OCI-LY1 (cell line): ENCODE data around the gene FAXDC2.

Experiments used
- H2AFZ ChIP-seq: fragments of 200-600 bp; sonication (generic), shearing (Covaris generic); 2 replicates; pipeline ENCODE4 v1.6.0; 2014; ENCODE audit warnings: antibody characterized with exemption, mild to moderate bottlenecking, low read length
- H3F3A ChIP-seq: fragments of 200-600 bp; sonication (generic), shearing (Covaris generic); 2 replicates; pipeline ENCODE4 v1.6.0; 2014; ENCODE audit warnings: mild to moderate bottlenecking, antibody characterized with exemption, low read length, moderate library complexity; ENCODE audit not compliant: insufficient read depth
- H3K27ac ChIP-seq: fragments of 200-600 bp; sonication (generic); 2 replicates; pipeline ENCODE4 v1.5.1; 2014; ENCODE audit warnings: low read length, mixed run types, mild to moderate bottlenecking, low read depth; ENCODE audit not compliant: poor library complexity, severe bottlenecking
- H3K27me3 ChIP-seq: fragments of 200-600 bp; sonication (generic); 2 replicates; pipeline ENCODE4 v1.6.0; 2014; ENCODE audit warnings: antibody characterized with exemption, mild to moderate bottlenecking, low read length, moderate library complexity; ENCODE audit not compliant: insufficient read depth
- H3K36me3 ChIP-seq: fragments of 200-600 bp; sonication (generic); 2 replicates; pipeline ENCODE4 v1.6.1; 2014; ENCODE audit warnings: mild to moderate bottlenecking, antibody characterized with exemption, low read length, moderate library complexity, mixed read lengths; ENCODE audit not compliant: insufficient read depth
- H3K4me1 ChIP-seq: fragments of 200-600 bp; sonication (generic); 2 replicates; pipeline ENCODE4 v1.5.1; 2014; ENCODE audit warnings: mild to moderate bottlenecking, low read length, moderate library complexity; ENCODE audit not compliant: insufficient read depth, severe bottlenecking
- H3K4me2 ChIP-seq: fragments of 200-600 bp; sonication (generic), shearing (Covaris generic); 2 replicates; pipeline ENCODE4 v1.6.1; 2014; ENCODE audit warnings: low read length
- H3K4me3 ChIP-seq: fragments of 200-600 bp; sonication (generic); 2 replicates; pipeline ENCODE4 v1.5.1; 2014; ENCODE audit warnings: low read length, low read depth, mild to moderate bottlenecking, mixed read lengths; ENCODE audit not compliant: poor library complexity, severe bottlenecking
- H3K79me2 ChIP-seq: fragments of 200-600 bp; shearing (Covaris generic); 2 replicates; pipeline ENCODE4 v1.6.1; 2016; ENCODE audit warnings: mixed run types, low read length, mixed read lengths; ENCODE audit not compliant: insufficient read depth
- H3K9ac ChIP-seq: fragments of 200-600 bp; sonication (generic), shearing (Covaris generic); 2 replicates; pipeline ENCODE4 v1.6.1; 2014; ENCODE audit warnings: mild to moderate bottlenecking, low read length, mixed read lengths
- H3K9me2 ChIP-seq: fragments of 200-600 bp; sonication (generic), shearing (Covaris generic); 2 replicates; pipeline ENCODE4 v1.6.1; 2014; ENCODE audit warnings: low read depth, mild to moderate bottlenecking, low read length, mixed read lengths
- H3K9me3 ChIP-seq: fragments of 200-600 bp; shearing (Covaris generic); 2 replicates; pipeline ENCODE4 v1.6.1; 2014; ENCODE audit warnings: low read length, mixed read lengths
- H4K20me1 ChIP-seq: fragments of 200-600 bp; sonication (generic), shearing (Covaris generic); 2 replicates; pipeline ENCODE4 v1.6.0; 2016; ENCODE audit warnings: mild to moderate bottlenecking, low read length; ENCODE audit not compliant: insufficient read depth
- EZH2 ChIP-seq: fragments of 200-600 bp; sonication (generic), shearing (Covaris generic); IDR thresholded peaks from 2 replicates; pipeline ENCODE4 v1.8.0; 2017; ENCODE audit warnings: borderline replicate concordance, mixed run types, mild to moderate bottlenecking, antibody characterized with exemption, low read length, moderate library complexity, mixed read lengths
- TF ChIP-seq, protein P1 (sequence below): fragments of 200-600 bp; sonication (generic), shearing (Covaris generic); IDR thresholded peaks from 2 replicates; pipeline ENCODE4 v1.5.1; 2017; ENCODE audit warnings: mild to moderate bottlenecking, antibody characterized with exemption, low read length, moderate library complexity, mixed read lengths

The FAXDC2 gene

GRCh38 chr5:154779105-154779504 is 71.3 kb downstream of the FAXDC2 start:
- Histone ChIP-seq H3K9ac (no peak overlapping the region), H3K4me1 (peaks cover 41% of the 10 kb centered on the region), H3K27ac (no peak overlapping the region), H3K9me2 (no peaks in the 10 kb centered on the region), H3K36me3 (peaks cover 28% of the 10 kb centered on the region; the same call in 1 of the 2 replicates), H3K4me2 (no peak overlapping the region), H3K27me3 (no peaks in the 10 kb centered on the region), H3K4me3 (no peak overlapping the region), H4K20me1 (no peaks in the 10 kb centered on the region; the same call in 1 of the 2 replicates), H3K9me3 (no peaks in the 10 kb centered on the region), H3F3A (no peaks in the 10 kb centered on the region), H2AFZ (no peak overlapping the region), H3K79me2 (peaks cover 100% of the 10 kb centered on the region)
- TF ChIP-seq, protein P1, sequence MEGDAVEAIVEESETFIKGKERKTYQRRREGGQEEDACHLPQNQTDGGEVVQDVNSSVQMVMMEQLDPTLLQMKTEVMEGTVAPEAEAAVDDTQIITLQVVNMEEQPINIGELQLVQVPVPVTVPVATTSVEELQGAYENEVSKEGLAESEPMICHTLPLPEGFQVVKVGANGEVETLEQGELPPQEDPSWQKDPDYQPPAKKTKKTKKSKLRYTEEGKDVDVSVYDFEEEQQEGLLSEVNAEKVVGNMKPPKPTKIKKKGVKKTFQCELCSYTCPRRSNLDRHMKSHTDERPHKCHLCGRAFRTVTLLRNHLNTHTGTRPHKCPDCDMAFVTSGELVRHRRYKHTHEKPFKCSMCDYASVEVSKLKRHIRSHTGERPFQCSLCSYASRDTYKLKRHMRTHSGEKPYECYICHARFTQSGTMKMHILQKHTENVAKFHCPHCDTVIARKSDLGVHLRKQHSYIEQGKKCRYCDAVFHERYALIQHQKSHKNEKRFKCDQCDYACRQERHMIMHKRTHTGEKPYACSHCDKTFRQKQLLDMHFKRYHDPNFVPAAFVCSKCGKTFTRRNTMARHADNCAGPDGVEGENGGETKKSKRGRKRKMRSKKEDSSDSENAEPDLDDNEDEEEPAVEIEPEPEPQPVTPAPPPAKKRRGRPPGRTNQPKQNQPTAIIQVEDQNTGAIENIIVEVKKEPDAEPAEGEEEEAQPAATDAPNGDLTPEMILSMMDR, result no peak
- no peak for TF ChIP-seq EZH2

DNA sequence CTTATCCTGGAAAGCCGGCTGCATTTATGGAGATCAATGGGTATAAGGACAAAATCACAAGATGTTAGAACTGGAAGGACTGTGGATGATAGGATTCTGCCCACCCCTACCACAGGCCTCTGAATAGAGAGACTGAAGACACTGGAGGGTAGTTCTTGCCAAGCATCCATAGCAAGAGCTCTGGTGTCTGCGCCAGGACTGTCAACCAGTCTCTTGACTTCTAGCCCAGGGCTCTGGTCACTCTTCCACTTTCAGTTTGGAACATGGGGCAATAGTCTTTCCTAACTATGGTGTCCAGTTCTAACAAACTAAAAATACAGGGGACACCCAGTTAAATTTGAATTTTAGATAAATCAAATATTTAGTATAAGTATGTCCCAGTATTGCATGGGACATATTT is 71.9 kb downstream of the FAXDC2 start:
- H2AFZ ChIP-seq, result no peak overlapping the region
- peaks cover 43% of the 10 kb centered on the region for H3K4me1 ChIP-seq
- H3K27ac ChIP-seq, result no peak overlapping the region

DNA sequence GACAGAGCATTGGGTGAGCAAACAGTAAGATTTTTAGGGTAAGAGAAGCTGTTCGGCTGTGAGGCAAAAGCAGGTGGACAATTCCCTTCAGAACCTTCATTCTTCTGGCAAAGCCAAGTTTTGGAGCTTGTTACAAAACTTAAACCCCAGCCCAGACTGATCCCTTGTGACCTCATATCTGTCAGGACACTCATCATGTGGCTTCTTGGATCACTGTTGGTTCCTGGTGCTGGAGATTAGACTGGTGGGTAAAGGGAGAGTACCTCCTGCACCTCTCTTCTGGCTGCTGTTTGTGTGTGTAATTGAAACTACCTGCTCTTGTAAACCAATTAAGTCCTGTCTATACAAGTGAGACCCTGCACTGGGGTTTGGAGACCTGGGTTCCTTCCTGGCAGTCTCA is 74.2 kb downstream of the FAXDC2 start:
- Histone ChIP-seq H3K4me1 (peaks cover 41% of the 10 kb centered on the region), H3K9me3 (no peaks in the 10 kb centered on the region), H3K4me2 (no peak overlapping the region), H3K9me2 (no peaks in the 10 kb centered on the region), H3F3A (no peaks in the 10 kb centered on the region), H3K36me3 (peaks cover 30% of the 10 kb centered on the region; the same call in 1 of the 2 replicates), H3K79me2 (peaks cover 100% of the 10 kb centered on the region), H4K20me1 (peaks cover 7% of the 10 kb centered on the region; the same call in 1 of the 2 replicates), H2AFZ (no peak overlapping the region), H3K4me3 (no peak overlapping the region), H3K9ac (no peak overlapping the region), H3K27ac (no peak overlapping the region), H3K27me3 (no peaks in the 10 kb centered on the region)
- TF ChIP-seq, protein P1, result no peak
- no peak for TF ChIP-seq EZH2

More for the DNA sequence above, 71.9 kb downstream of the FAXDC2 start:
- H3K79me2 ChIP-seq, result peaks cover 100% of the 10 kb centered on the region
- H3K27me3 ChIP-seq, result no peaks in the 10 kb centered on the region
- H3K4me2 ChIP-seq, result no peak overlapping the region
- TF ChIP-seq EZH2, result no peak
- TF ChIP-seq, protein P1, result no peak
- no peaks in the 10 kb centered on the region for H3F3A ChIP-seq
- H3K9me3 ChIP-seq, result no peaks in the 10 kb centered on the region
- no peaks in the 10 kb centered on the region for H4K20me1 ChIP-seq
- H3K9ac ChIP-seq, result no peak overlapping the region
- H3K9me2 ChIP-seq, result no peaks in the 10 kb centered on the region
- H3K4me3 ChIP-seq, result no peak overlapping the region
- peaks cover 29% of the 10 kb centered on the region; the same call in 1 of the 2 replicates for H3K36me3 ChIP-seq
